Measurements from ENCODE around the gene KIR2DL1.
"Not testable (repeated sequence)": the region's sequence is repeated elsewhere in the genome, so short reads cannot be mapped to it uniquely, and the experiment has no call there.

The KIR2DL1 gene

DNA sequence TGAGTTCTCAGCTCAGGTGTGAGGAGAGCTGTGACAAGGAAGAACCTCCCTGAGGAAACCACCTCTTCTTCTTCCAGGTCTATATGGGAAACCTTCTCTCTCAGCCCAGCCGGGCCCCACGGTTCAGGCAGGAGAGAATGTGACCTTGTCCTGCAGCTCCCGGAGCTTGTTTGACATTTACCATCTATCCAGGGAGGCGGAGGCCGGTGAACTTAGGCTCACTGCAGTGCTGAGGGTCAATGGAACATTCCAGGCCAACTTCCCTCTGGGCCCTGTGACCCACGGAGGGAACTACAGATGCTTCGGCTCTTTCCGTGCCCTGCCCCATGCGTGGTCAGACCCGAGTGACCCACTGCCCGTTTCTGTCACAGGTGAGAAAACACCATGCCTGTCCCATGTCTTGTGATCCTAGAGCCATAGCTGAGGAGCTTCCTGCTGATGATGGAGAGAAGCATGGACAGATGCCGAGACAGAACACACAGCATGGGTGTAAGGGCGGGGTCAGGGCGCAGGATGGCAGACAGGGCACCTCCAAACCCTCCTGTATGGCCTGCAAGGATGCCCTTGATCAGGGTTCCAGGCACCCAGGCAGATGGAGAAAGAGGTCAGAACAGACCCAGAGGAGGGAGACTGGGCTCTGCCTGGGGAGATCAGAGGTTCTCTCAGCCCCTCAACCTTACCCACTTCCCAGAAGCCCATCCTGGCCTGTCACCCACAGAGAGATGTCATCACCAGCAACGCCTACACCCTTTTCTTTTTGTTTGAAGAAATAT is 40.0 kb upstream of the KIR2DL1 start:
- Histone ChIP-seq H4K5ac (ENCODE audit: low read length) (no peak overlapping the region), H3K27ac (ENCODE audit: low read depth, low read length) (no peak overlapping the region), H3K79me2 (ENCODE audit: control insufficient read depth, insufficient read depth, low read length) (no peaks in the 10 kb centered on the region), H3K4me1 (ENCODE audit: control insufficient read depth, low read depth, low read length) (no peaks in the 10 kb centered on the region), H2BK5ac (ENCODE audit: low read length) (no peak overlapping the region), H3K9ac (ENCODE audit: low read length) (no peak overlapping the region), H3K56ac (ENCODE audit: low read length) (no peak overlapping the region), H2AK5ac (ENCODE audit: low read length) (no peak overlapping the region), H3K36me3 (ENCODE audit: control insufficient read depth, insufficient read depth, low read length) (no peaks in the 10 kb centered on the region), H3K4me2 (ENCODE audit: low read length) (no peak overlapping the region), H3K4ac (ENCODE audit: low read depth, low read length) (no peak overlapping the region), H3K27me3 (ENCODE audit: insufficient read depth, low read length, poor library complexity) (no peaks in the 10 kb centered on the region), H2BK120ac (ENCODE audit: low read depth, low read length) (no peak overlapping the region), H4K8ac (ENCODE audit: low read depth, low read length) (no peak overlapping the region), H2BK15ac (replicated peaks; ENCODE audit: low read depth) (no peak overlapping the region), H3K4me3 (ENCODE audit: low read length) (no peak overlapping the region), H3K18ac (ENCODE audit: low read length) (no peak overlapping the region), H3K79me1 (ENCODE audit: low read length) (no peaks in the 10 kb centered on the region), H3K23ac (ENCODE audit: low read length) (no peak overlapping the region)
- DNase-seq, result no peak
- WGBS (ENCODE audit: extremely low coverage, insufficient coverage, low lambda C conversion rate), result no CpG with 5 or more reads among the region's 15 CpGs

DNA sequence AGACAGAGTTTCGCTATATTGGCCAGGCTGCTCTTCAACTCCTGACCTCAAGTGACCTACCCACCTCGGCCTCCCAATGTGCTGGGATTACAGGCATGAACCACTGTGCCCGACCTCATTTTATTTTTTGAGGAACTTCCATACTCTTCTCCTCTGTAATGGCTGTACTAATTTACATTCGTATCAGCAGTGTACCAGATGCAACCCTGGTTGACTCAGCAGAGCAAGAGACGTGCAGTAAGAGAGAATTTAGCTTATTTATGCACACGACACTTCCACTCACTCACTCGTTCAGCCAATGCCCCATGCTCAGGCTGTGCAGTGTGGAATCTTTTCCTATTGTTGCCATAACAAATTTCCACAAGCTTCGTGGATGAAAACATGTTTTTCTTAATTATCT is 38.4 kb upstream of the KIR2DL1 start:
- H2BK15ac ChIP-seq (replicated peaks; ENCODE audit: low read depth), result no peak overlapping the region
- H3K4ac ChIP-seq (ENCODE audit: low read depth, low read length), result no peak overlapping the region
- H3K18ac ChIP-seq (ENCODE audit: low read length), result no peak overlapping the region
- H2BK120ac ChIP-seq (ENCODE audit: low read depth, low read length), result no peak overlapping the region
- WGBS (ENCODE audit: extremely low coverage, insufficient coverage, low lambda C conversion rate), result no CpG with 5 or more reads among the region's 8 CpGs
- no peak overlapping the region for H2AK5ac ChIP-seq (ENCODE audit: low read length)
- H4K8ac ChIP-seq (ENCODE audit: low read depth, low read length), result no peak overlapping the region
- H3K9ac ChIP-seq (ENCODE audit: low read length), result no peak overlapping the region
- no peaks in the 10 kb centered on the region for H3K79me2 ChIP-seq (ENCODE audit: control insufficient read depth, insufficient read depth, low read length)
- H3K23ac ChIP-seq (ENCODE audit: low read length), result no peak overlapping the region
- no peak overlapping the region for H3K4me2 ChIP-seq (ENCODE audit: low read length)
- H3K36me3 ChIP-seq (ENCODE audit: control insufficient read depth, insufficient read depth, low read length), result no peaks in the 10 kb centered on the region
- no peaks in the 10 kb centered on the region for H3K27me3 ChIP-seq (ENCODE audit: insufficient read depth, low read length, poor library complexity)
- H2BK5ac ChIP-seq (ENCODE audit: low read length), result no peak overlapping the region
- H4K5ac ChIP-seq (ENCODE audit: low read length), result no peak overlapping the region
- H3K4me1 ChIP-seq (ENCODE audit: control insufficient read depth, low read depth, low read length), result no peaks in the 10 kb centered on the region
- no peaks in the 10 kb centered on the region for H3K79me1 ChIP-seq (ENCODE audit: low read length)
- no peak overlapping the region for H3K4me3 ChIP-seq (ENCODE audit: low read length)
- H3K56ac ChIP-seq (ENCODE audit: low read length), result no peak overlapping the region
- no peak overlapping the region for H3K27ac ChIP-seq (ENCODE audit: low read depth, low read length)
- no peak for DNase-seq

DNA sequence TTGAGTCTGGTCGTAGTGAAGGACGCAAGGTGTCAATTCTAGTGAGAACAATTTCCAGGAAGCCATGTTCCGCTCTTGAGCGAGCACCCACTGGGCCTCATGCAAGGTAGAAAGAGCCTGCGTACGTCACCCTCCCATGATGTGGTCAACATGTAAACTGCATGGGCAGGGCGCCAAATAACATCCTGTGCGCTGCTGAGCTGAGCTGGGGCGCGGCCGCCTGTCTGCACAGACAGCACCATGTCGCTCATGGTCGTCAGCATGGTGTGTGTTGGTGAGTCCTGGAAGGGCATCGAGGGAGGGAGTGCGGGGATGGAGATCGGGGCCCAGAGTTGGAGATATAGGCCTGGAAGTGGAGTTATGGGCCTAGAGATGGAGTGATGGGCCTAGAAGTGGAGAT is 31.3 kb upstream of the KIR2DL1 start, which contains the start of gene KIR2DL3:
KIR2DL3 (plus strand) TSS at position 208 of the 400 bp plus-strand sequence; CDS start at position 241, 33 bp downstream.
- H2BK15ac ChIP-seq (replicated peaks; ENCODE audit: low read depth); H3K4ac ChIP-seq (ENCODE audit: low read depth, low read length); DNase-seq; H3K9ac ChIP-seq (ENCODE audit: low read length); H3K4me2 ChIP-seq (ENCODE audit: low read length); H3K56ac ChIP-seq (ENCODE audit: low read length); H4K8ac ChIP-seq (ENCODE audit: low read depth, low read length); H3K27me3 ChIP-seq (ENCODE audit: insufficient read depth, low read length, poor library complexity); H3K18ac ChIP-seq (ENCODE audit: low read length); H3K4me1 ChIP-seq (ENCODE audit: control insufficient read depth, low read depth, low read length); H3K79me1 ChIP-seq (ENCODE audit: low read length); H2BK5ac ChIP-seq (ENCODE audit: low read length); H3K27ac ChIP-seq (ENCODE audit: low read depth, low read length); H3K79me2 ChIP-seq (ENCODE audit: control insufficient read depth, insufficient read depth, low read length); H3K4me3 ChIP-seq (ENCODE audit: low read length); H4K5ac ChIP-seq (ENCODE audit: low read length); H3K36me3 ChIP-seq (ENCODE audit: control insufficient read depth, insufficient read depth, low read length); H2BK120ac ChIP-seq (ENCODE audit: low read depth, low read length); H3K23ac ChIP-seq (ENCODE audit: low read length); H2AK5ac ChIP-seq (ENCODE audit: low read length): not testable (repeated sequence)
- WGBS (ENCODE audit: extremely low coverage, insufficient coverage, low lambda C conversion rate), result no CpG with 5 or more reads among the region's 16 CpGs

DNA sequence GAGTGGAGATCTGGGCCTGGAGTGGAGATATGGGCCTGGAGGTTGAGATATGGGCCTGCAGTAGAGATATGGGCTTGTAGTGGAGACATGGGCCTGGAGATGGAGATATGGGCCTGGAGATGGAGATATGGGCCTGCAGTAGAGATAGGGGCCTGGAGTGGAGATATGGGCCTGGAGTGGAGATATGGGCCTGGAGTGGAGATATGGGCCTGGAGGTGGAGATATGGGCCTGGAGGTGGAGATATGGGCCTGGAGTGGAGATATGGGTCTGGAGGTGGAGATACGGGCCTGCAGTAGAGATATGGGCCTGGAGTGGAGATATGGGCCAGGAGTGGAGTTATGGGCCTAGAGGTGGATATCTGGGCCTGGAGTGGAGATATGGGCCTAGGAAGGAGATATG is 30.9 kb upstream of the KIR2DL1 start:
- Histone ChIP-seq H3K4me2 (ENCODE audit: low read length) (no peak overlapping the region), H4K5ac (ENCODE audit: low read length) (no peak overlapping the region), H3K56ac (ENCODE audit: low read length) (no peak overlapping the region), H3K4me3 (ENCODE audit: low read length) (no peak overlapping the region), H3K36me3 (ENCODE audit: control insufficient read depth, insufficient read depth, low read length) (no peaks in the 10 kb centered on the region), H3K9ac (ENCODE audit: low read length) (no peak overlapping the region), H2BK5ac (ENCODE audit: low read length) (no peak overlapping the region), H3K18ac (ENCODE audit: low read length) (no peak overlapping the region), H3K79me1 (ENCODE audit: low read length) (no peaks in the 10 kb centered on the region), H2BK120ac (ENCODE audit: low read depth, low read length) (no peak overlapping the region), H3K27ac (ENCODE audit: low read depth, low read length) (no peak overlapping the region), H4K8ac (ENCODE audit: low read depth, low read length) (no peak overlapping the region), H3K23ac (ENCODE audit: low read length) (no peak overlapping the region), H3K4ac (ENCODE audit: low read depth, low read length) (no peak overlapping the region), H3K79me2 (ENCODE audit: control insufficient read depth, insufficient read depth, low read length) (no peaks in the 10 kb centered on the region), H3K27me3 (ENCODE audit: insufficient read depth, low read length, poor library complexity) (no peaks in the 10 kb centered on the region), H2BK15ac (replicated peaks; ENCODE audit: low read depth) (no peak overlapping the region), H3K4me1 (ENCODE audit: control insufficient read depth, low read depth, low read length) (no peaks in the 10 kb centered on the region), H2AK5ac (ENCODE audit: low read length) (no peak overlapping the region)
- DNase-seq, result no peak
- WGBS (ENCODE audit: extremely low coverage, insufficient coverage, low lambda C conversion rate), result no CpG with 5 or more reads among the region's 1 CpG

DNA sequence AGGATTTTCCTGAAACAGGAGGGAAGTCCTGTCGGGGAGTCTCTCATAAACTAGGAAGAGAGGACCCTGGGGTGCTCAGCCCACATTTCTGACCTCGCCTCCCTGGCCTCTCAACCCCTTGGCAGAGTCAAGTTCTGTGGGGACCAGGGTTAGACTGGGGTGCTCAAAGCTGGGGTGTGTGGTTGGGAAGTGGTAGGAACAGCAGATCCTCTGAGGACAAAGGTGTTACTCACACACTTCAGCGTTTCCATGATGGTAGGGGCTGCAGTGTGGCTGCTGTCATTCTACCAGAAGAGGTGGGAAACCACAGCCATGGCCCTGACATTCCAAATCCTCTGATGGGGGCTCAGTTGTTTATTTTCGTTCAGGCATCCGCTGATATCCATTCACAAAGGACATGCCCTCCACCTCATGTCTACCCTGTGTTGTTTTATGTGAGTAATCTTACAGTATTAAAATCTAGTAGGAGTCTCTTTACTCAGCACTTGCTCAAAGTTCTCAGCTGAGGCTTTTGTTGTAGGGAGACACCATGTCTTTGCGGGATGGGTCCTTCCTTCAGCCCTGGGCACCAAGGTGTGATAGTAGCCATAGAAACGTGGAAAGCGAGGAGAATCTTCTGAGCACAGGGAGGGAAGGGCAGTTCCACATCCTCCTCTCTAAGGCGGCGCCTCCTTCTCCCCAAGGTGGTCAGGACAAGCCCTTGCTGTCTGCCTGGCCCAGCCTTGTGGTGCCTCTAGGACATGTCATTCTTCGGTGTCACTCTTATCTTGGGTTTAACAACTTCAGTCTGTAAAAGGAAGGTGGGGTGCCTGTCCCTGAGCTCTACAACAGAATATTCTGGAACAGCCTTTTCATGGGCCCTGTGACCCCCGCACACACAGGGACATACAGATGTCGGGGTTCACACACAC is 29.8 kb upstream of the KIR2DL1 start:
- H2BK15ac ChIP-seq (replicated peaks; ENCODE audit: low read depth), result no peak overlapping the region
- no peaks in the 10 kb centered on the region for H3K36me3 ChIP-seq (ENCODE audit: control insufficient read depth, insufficient read depth, low read length)
- no peak overlapping the region for H2BK120ac ChIP-seq (ENCODE audit: low read depth, low read length)
- no peak overlapping the region for H3K4me2 ChIP-seq (ENCODE audit: low read length)
- no peak overlapping the region for H3K56ac ChIP-seq (ENCODE audit: low read length)
- no peak overlapping the region for H3K27ac ChIP-seq (ENCODE audit: low read depth, low read length)
- no peaks in the 10 kb centered on the region for H3K79me1 ChIP-seq (ENCODE audit: low read length)
- no peak overlapping the region for H3K9ac ChIP-seq (ENCODE audit: low read length)
- H3K23ac ChIP-seq (ENCODE audit: low read length), result no peak overlapping the region
- no CpG with 5 or more reads among the region's 13 CpGs for WGBS (ENCODE audit: extremely low coverage, insufficient coverage, low lambda C conversion rate)
- H4K5ac ChIP-seq (ENCODE audit: low read length), result no peak overlapping the region
- H4K8ac ChIP-seq (ENCODE audit: low read depth, low read length), result no peak overlapping the region
- H3K27me3 ChIP-seq (ENCODE audit: insufficient read depth, low read length, poor library complexity), result no peaks in the 10 kb centered on the region
- no peak overlapping the region for H3K4me3 ChIP-seq (ENCODE audit: low read length)
- no peaks in the 10 kb centered on the region for H3K4me1 ChIP-seq (ENCODE audit: control insufficient read depth, low read depth, low read length)
- no peak overlapping the region for H3K4ac ChIP-seq (ENCODE audit: low read depth, low read length)
- H3K18ac ChIP-seq (ENCODE audit: low read length), result no peak overlapping the region
- no peaks in the 10 kb centered on the region for H3K79me2 ChIP-seq (ENCODE audit: control insufficient read depth, insufficient read depth, low read length)
- H2AK5ac ChIP-seq (ENCODE audit: low read length), result no peak overlapping the region
- H2BK5ac ChIP-seq (ENCODE audit: low read length), result no peak overlapping the region
- no peak for DNase-seq

Data from mesendoderm (in vitro differentiated cells).